ENCODE data around the gene RNF123. TPM values are rescaled to one million over a fixed set of nuclear protein-coding genes. Genes with fewer than 3 reads are reported as not detected.

RNF123 gene
- polyA plus RNA-seq, 1 of the 3 experiments (the other 2 are of a cell fraction), result 48.1 TPM

DNA sequence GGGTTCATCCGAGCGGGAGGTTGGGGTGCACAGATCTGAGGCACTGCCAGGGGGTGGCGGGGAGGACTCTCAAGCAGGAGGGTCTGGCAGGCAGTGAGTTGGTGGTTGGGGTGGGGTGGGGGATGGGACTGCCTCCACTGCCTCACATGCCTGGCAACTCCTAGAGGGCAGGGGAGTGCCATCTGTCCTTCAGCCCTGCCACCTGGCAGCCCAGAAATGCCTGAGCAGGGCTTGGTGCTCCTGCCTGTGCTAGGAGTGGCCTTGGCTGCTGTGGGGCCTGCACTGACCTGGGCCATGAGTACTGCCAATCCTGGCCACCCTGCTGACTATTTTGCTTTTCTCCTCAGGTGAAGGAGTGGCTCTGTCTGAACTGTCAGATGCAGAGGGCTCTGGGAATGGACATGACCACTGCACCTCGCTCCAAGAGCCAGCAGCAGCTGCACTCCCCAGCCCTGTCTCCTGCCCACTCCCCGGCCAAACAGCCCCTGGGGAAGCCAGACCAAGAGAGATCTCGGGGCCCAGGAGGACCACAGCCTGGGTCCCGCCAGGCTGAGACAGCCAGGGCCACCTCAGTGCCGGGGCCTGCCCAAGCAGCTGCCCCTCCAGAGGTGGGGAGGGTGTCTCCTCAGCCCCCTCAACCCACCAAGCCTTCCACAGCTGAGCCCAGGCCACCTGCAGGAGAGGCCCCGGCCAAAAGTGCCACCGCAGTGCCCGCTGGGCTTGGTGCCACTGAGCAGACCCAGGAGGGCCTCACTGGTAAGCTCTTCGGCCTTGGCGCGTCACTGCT is 47.2 kb upstream of the RNF123 start:
- Histone ChIP-seq H3K4me2 (no peak overlapping the region), H3K4me1 (ENCODE audit: control insufficient read depth in 1 of 2, insufficient read depth in 2 of 2, low read depth in 1 of 2, low read length in 1 of 2) (no peaks in the 10 kb centered on the region; a peak in 1 of 4 replicates), H3K9me2 (no peaks in the 10 kb centered on the region), H3K9ac (no peak overlapping the region), H3F3A (replicated peaks; ENCODE audit: insufficient read depth) (no peaks in the 10 kb centered on the region), H3K36me3 (replicated peaks in 1 of 2; ENCODE audit: control insufficient read depth in 1 of 2, insufficient read depth in 2 of 2, low read length in 1 of 2) (no peaks in the 10 kb centered on the region), H3K27me3 (ENCODE audit: insufficient read depth) (no peaks in the 10 kb centered on the region), H4K20me1 (ENCODE audit: insufficient read depth) (no peaks in the 10 kb centered on the region), H2AFZ (ENCODE audit: low read depth) (no peak overlapping the region), H3K9me3 (no peaks in the 10 kb centered on the region), H3K4me3 (ENCODE audit: low read depth in 2 of 2, low read length in 1 of 2) (no peak overlapping the region), H3K27ac (ENCODE audit: low read depth in 2 of 2, low read length in 1 of 2) (no peak overlapping the region), H3K79me2 (ENCODE audit: insufficient read depth) (no peaks in the 10 kb centered on the region)
- CTCF ChIA-PET, result interaction anchor here (1.0 to 3.3 kb wide), 3 partner anchors 25 to 87 kb away, joined by 3 to 13 read pairs (median 3); partner anchors contain the start of gene BSN
- no peak for TF ChIP-seq GABPA (IDR thresholded peaks at IDR 0.05; ENCODE audit: low read depth)
- no peak for TF ChIP-seq RFX5 (IDR thresholded peaks at IDR 0.05; ENCODE audit: low read length)
- no peak for TF ChIP-seq CHD2 (IDR thresholded peaks at IDR 0.05; ENCODE audit: low read length, partially characterized antibody)
- no peak for TF ChIP-seq FOXM1 (IDR thresholded peaks at IDR 0.05; ENCODE audit: low read depth)
- 68% methylated on average over 9 of the region's 14 CpGs for WGBS (ENCODE audit: low lambda C conversion rate)
- no peak for DNase-seq
- POLR2A ChIA-PET, result no interaction called here

GRCh38 chr3:49642708-49643145 is 46.6 kb upstream of the RNF123 start:
- no peak overlapping the region for H3K4me2 ChIP-seq
- 40% methylated on average over 3 of the region's 9 CpGs for WGBS (ENCODE audit: low lambda C conversion rate)
- no peaks in the 10 kb centered on the region for H3F3A ChIP-seq (replicated peaks; ENCODE audit: insufficient read depth)
- H3K9me2 ChIP-seq, result no peaks in the 10 kb centered on the region
- DNase-seq, result no peak
- H3K27me3 ChIP-seq (ENCODE audit: insufficient read depth), result no peaks in the 10 kb centered on the region
- no peak overlapping the region for H3K27ac ChIP-seq (ENCODE audit: low read depth in 2 of 2, low read length in 1 of 2)
- ChIA-PET POLR2A (no interaction called here), CTCF (interaction anchor here (0.8 to 3.3 kb wide), 4 partner anchors 24 to 103 kb away, joined by 3 to 13 read pairs (median 5); partner anchors contain the start of gene BSN)
- H3K36me3 ChIP-seq (replicated peaks in 1 of 2; ENCODE audit: control insufficient read depth in 1 of 2, insufficient read depth in 2 of 2, low read length in 1 of 2), result no peaks in the 10 kb centered on the region
- no peak for TF ChIP-seq EP300 (IDR thresholded peaks at IDR 0.05; ENCODE audit: borderline replicate concordance in 1 of 2, low read depth in 1 of 2, low read length in 1 of 2)
- no peak for TF ChIP-seq ZBTB33 (IDR thresholded peaks at IDR 0.05; ENCODE audit: borderline replicate concordance, low read depth)
- no peaks in the 10 kb centered on the region for H3K79me2 ChIP-seq (ENCODE audit: insufficient read depth)
- H2AFZ ChIP-seq (ENCODE audit: low read depth), result no peak overlapping the region
- no peaks in the 10 kb centered on the region for H4K20me1 ChIP-seq (ENCODE audit: insufficient read depth)
- H3K9ac ChIP-seq, result no peak overlapping the region
- no peaks in the 10 kb centered on the region; a peak in 1 of 4 replicates for H3K4me1 ChIP-seq (ENCODE audit: control insufficient read depth in 1 of 2, insufficient read depth in 2 of 2, low read depth in 1 of 2, low read length in 1 of 2)
- H3K9me3 ChIP-seq, result no peaks in the 10 kb centered on the region
- H3K4me3 ChIP-seq (ENCODE audit: low read depth in 2 of 2, low read length in 1 of 2), result no peak overlapping the region

DNA sequence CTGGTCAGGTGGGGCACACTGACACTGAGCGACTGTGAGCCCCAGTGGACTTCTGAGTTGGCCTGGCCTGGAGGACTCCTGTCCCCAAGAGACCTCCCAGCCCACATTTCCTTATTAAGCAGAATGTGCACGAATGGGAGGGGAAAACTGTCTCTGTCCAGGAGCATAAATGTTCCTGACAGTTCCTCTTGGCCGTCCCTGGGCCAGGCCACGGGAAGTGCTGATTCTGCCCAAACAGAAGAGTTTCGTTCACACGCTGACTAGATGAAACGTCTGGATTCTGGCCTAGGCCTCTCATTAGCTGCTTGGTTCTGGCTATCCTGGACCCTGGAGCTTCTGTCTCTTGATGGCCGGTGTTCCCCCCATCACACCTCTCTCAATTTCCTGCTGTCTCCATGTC is 44.7 kb upstream of the RNF123 start:
- H3K27me3 ChIP-seq (ENCODE audit: insufficient read depth), result no peaks in the 10 kb centered on the region
- TF ChIP-seq, protein P1, sequence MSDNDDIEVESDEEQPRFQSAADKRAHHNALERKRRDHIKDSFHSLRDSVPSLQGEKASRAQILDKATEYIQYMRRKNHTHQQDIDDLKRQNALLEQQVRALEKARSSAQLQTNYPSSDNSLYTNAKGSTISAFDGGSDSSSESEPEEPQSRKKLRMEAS (IDR thresholded peaks at IDR 0.05; ENCODE audit: low read depth), result no peak
- TF ChIP-seq IRF3 (IDR thresholded peaks at IDR 0.05; ENCODE audit: low read depth, low read length) (no peak), YY1 (IDR thresholded peaks at IDR 0.05; ENCODE audit: low read depth) (no peak), TEAD4 (IDR thresholded peaks at IDR 0.05; ENCODE audit: borderline replicate concordance, insufficient read depth) (no peak), GATA2 (CRISPR knock-in tag; IDR thresholded peaks at IDR 0.05) (no peak), REST (IDR thresholded peaks at IDR 0.05; ENCODE audit: low read depth, low read length) (no peak), RXRA (IDR thresholded peaks at IDR 0.05; ENCODE audit: borderline replicate concordance, low read depth) (no peak), GABPA (IDR thresholded peaks at IDR 0.05; ENCODE audit: low read depth) (no peak)

More for the DNA sequence above, 44.7 kb upstream of the RNF123 start:
- no peaks in the 10 kb centered on the region for H4K20me1 ChIP-seq (ENCODE audit: insufficient read depth)
- 50% methylated on average over 8 of the region's 8 CpGs for WGBS (ENCODE audit: low lambda C conversion rate)
- ChIA-PET CTCF (interaction anchor here (1.9 to 3.3 kb wide), 2 partner anchors 27 to 105 kb away, joined by 8 to 13 read pairs; no protein-coding TSS in a partner anchor), POLR2A (no interaction called here)
- H3K9me3 ChIP-seq, result no peaks in the 10 kb centered on the region
- no peak overlapping the region for H3K9ac ChIP-seq
- no peaks in the 10 kb centered on the region for H3K79me2 ChIP-seq (ENCODE audit: insufficient read depth)
- H3F3A ChIP-seq (replicated peaks; ENCODE audit: insufficient read depth), result no peaks in the 10 kb centered on the region
- no peak overlapping the region for H3K4me3 ChIP-seq (ENCODE audit: low read depth in 2 of 2, low read length in 1 of 2)
- no peak for DNase-seq
- H3K9me2 ChIP-seq, result no peaks in the 10 kb centered on the region
- peaks cover 0 to 9% of the 10 kb centered on the region in 2 experiments; a peak in 1 of 4 replicates for H3K4me1 ChIP-seq (ENCODE audit: control insufficient read depth in 1 of 2, insufficient read depth in 2 of 2, low read depth in 1 of 2, low read length in 1 of 2)
- no peaks in the 10 kb centered on the region for H3K36me3 ChIP-seq (replicated peaks in 1 of 2; ENCODE audit: control insufficient read depth in 1 of 2, insufficient read depth in 2 of 2, low read length in 1 of 2)
- H3K27ac ChIP-seq (ENCODE audit: low read depth in 2 of 2, low read length in 1 of 2), result no peak overlapping the region
- H3K4me2 ChIP-seq, result no peak overlapping the region
- H2AFZ ChIP-seq (ENCODE audit: low read depth), result no peak overlapping the region

Data from SK-N-SH (cell line).